ENCODE measurements around the gene RDH16. TPM values are rescaled to one million over a fixed set of nuclear protein-coding genes. Genes with fewer than 3 reads are reported as not detected.

Gene RDH16
- polyA plus RNA-seq, 3 donors: 0.47 TPM; not detected in 2

- Mint-ChIP-seq H3K9me3 (no peaks in the 10 kb centered on the region), H3K36me3 (peaks cover 29% of the 10 kb centered on the region in 2 donors), H3K27ac (peak overlapping the region in 3 of 7 donors; percentile 53 to 69 (median 66)), H3K27me3 (ENCODE audit: low read depth in 3 of 3) (peaks cover 0 to 1% (median 0%) of the 10 kb centered on the region in 3 donors), H3K4me1 (peaks cover 23% of the 10 kb centered on the region), H3K4me3 (peak overlapping the region; percentile 79 to 86)
- no peaks in the 10 kb centered on the region for H3K9me3 ChIP-seq (replicated peaks in 1 of 2; ENCODE audit: control insufficient read depth in 1 of 2, insufficient read depth in 1 of 2, low read length in 2 of 2)
- TF ChIP-seq CTCF (IDR thresholded peaks at IDR 0.05): peak; percentile 7
- intact Hi-C loops (cut with micrococcal nuclease): loop anchor here in 1 of 2 donors (5.0 kb wide), 1 partner anchor 55 kb away; no protein-coding TSS in a partner anchor
- no peaks in the 10 kb centered on the region for H3K27me3 ChIP-seq (ENCODE audit: control insufficient read depth in 2 of 2, insufficient read depth in 2 of 2, low read length in 2 of 2)
- no peak overlapping the region for H3K27ac ChIP-seq (ENCODE audit: low read depth in 1 of 2, low read length in 2 of 2)
- H3K9ac ChIP-seq (ENCODE audit: insufficient read depth, low read length, poor library complexity, severe bottlenecking): no peak overlapping the region
- peaks cover 19% of the 10 kb centered on the region for H3K79me2 ChIP-seq (ENCODE audit: insufficient read depth, low read length)
- peaks cover 13 to 21% of the 10 kb centered on the region in 2 donors for H3K4me1 ChIP-seq (ENCODE audit: control insufficient read depth in 1 of 2, insufficient read depth in 2 of 2, low read length in 2 of 2)
- H3K4me2 ChIP-seq (replicated peaks; ENCODE audit: extremely low read depth, low read length, poor library complexity, severe bottlenecking): peak overlapping the region; percentile 66
- WGBS (ENCODE audit: insufficient coverage): 44% methylated on average over 6 of the region's 10 CpGs
- peak overlapping the region; percentile 9 to 87 (median 21) for H3K4me3 ChIP-seq (replicated peaks in 1 of 3; ENCODE audit: low read depth in 2 of 3, low read length in 3 of 3)
- H4K20me1 ChIP-seq (ENCODE audit: insufficient read depth, low read length): peaks cover 5% of the 10 kb centered on the region
- H2AFZ ChIP-seq (ENCODE audit: insufficient read depth, low read depth, low read length, poor library complexity, severe bottlenecking): peak overlapping the region; percentile 64
- DNase-seq: no peak
- peaks cover 26 to 27% of the 10 kb centered on the region in 2 donors for H3K36me3 ChIP-seq (replicated peaks in 1 of 2; ENCODE audit: control insufficient read depth in 1 of 2, insufficient read depth in 2 of 2, low read length in 2 of 2)
These were observed 49.5 kb upstream of the RDH16 start for GRCh38 chr12:57006809-57007475.

GRCh38 chr12:57005980-57006808, 48.8 kb upstream of the RDH16 start, which contains the start of gene ZBTB39:
ZBTB39 (minus strand) TSS chr12:57006546; CDS start chr12:57004917, 1,629 bp downstream.
- peaks cover 13 to 21% of the 10 kb centered on the region in 2 donors for H3K4me1 ChIP-seq (ENCODE audit: control insufficient read depth in 1 of 2, insufficient read depth in 2 of 2, low read length in 2 of 2)
- under 1% methylated on average over 69 of the region's 94 CpGs for WGBS (ENCODE audit: insufficient coverage)

More at GRCh38 chr12:57005980-57006808, 48.8 kb upstream of the RDH16 start, which contains the start of gene ZBTB39:
- Histone ChIP-seq H3K79me2 (ENCODE audit: insufficient read depth, low read length) (peaks cover 19% of the 10 kb centered on the region), H3K4me3 (replicated peaks in 1 of 3; ENCODE audit: low read depth in 2 of 3, low read length in 3 of 3) (peak within 1 kb of the TSS; percentile 59 to 87 (median 86)), H3K36me3 (replicated peaks in 1 of 2; ENCODE audit: control insufficient read depth in 1 of 2, insufficient read depth in 2 of 2, low read length in 2 of 2) (peaks cover 28 to 31% of the 10 kb centered on the region in 2 donors), H3K27me3 (ENCODE audit: control insufficient read depth in 2 of 2, insufficient read depth in 2 of 2, low read length in 2 of 2) (no peaks in the 10 kb centered on the region), H2AFZ (ENCODE audit: insufficient read depth, low read depth, low read length, poor library complexity, severe bottlenecking) (peak within 1 kb of the TSS; percentile 95), H3K27ac (ENCODE audit: low read depth in 1 of 2, low read length in 2 of 2) (peak within 1 kb of the TSS in 1 of 2 donors; percentile 55), H4K20me1 (ENCODE audit: insufficient read depth, low read length) (peaks cover 10% of the 10 kb centered on the region), H3K4me2 (replicated peaks; ENCODE audit: extremely low read depth, low read length, poor library complexity, severe bottlenecking) (peak within 1 kb of the TSS; percentile 94), H3K9me3 (replicated peaks in 1 of 2; ENCODE audit: control insufficient read depth in 1 of 2, insufficient read depth in 1 of 2, low read length in 2 of 2) (no peaks in the 10 kb centered on the region), H3K9ac (ENCODE audit: insufficient read depth, low read length, poor library complexity, severe bottlenecking) (peak within 1 kb of the TSS; percentile 81)
- Mint-ChIP-seq H3K4me3 (peak within 1 kb of the TSS; percentile 86 to 94), H3K36me3 (peaks cover 37% of the 10 kb centered on the region in 2 donors), H3K9me3 (no peaks in the 10 kb centered on the region), H3K27ac (peak within 1 kb of the TSS; percentile 18 to 76 (median 53)), H3K4me1 (peaks cover 23% of the 10 kb centered on the region), H3K27me3 (ENCODE audit: low read depth in 3 of 3) (peaks cover 0 to 1% (median 0%) of the 10 kb centered on the region in 3 donors)
- DNase-seq: peak; percentile 15 to 66 (median 48)
- intact Hi-C loops (cut with micrococcal nuclease): loop anchor here in 1 of 2 donors (5.0 kb wide), 1 partner anchor 56 kb away; no protein-coding TSS in a partner anchor
- peak; percentile 64 for TF ChIP-seq CTCF (IDR thresholded peaks at IDR 0.05)

All from CD14-positive monocyte (primary cell).